ENCODE measurements around the gene CHDH.

CHDH gene

GRCh38 chr3:53830944-53831343, 15.3 kb downstream of the CHDH start:
- no peak overlapping the region for H3K27ac ChIP-seq (ENCODE audit: low read depth, low read length, poor library complexity, severe bottlenecking)
- no peaks in the 10 kb centered on the region for H3K9me2 ChIP-seq (ENCODE audit: low read depth, low read length)
- TF ChIP-seq EZH2 (IDR thresholded peaks at IDR 0.05; ENCODE audit: borderline replicate concordance, low read length) (no peak), CTCF (IDR thresholded peaks at IDR 0.05; ENCODE audit: low read length) (no peak)
- H3K4me1 ChIP-seq (ENCODE audit: insufficient read depth, low read length, severe bottlenecking): no peaks in the 10 kb centered on the region
- no peaks in the 10 kb centered on the region for H3F3A ChIP-seq (ENCODE audit: insufficient read depth, low read length)
- no peak overlapping the region for H3K4me3 ChIP-seq (ENCODE audit: low read depth, low read length, poor library complexity, severe bottlenecking)
- H3K27me3 ChIP-seq (ENCODE audit: insufficient read depth, low read length): no peaks in the 10 kb centered on the region
- H3K4me2 ChIP-seq (ENCODE audit: low read length): no peak overlapping the region
- H3K9me3 ChIP-seq (ENCODE audit: low read length): no peaks in the 10 kb centered on the region
- no peak overlapping the region for H3K9ac ChIP-seq (ENCODE audit: low read length)
- no peaks in the 10 kb centered on the region for H3K79me2 ChIP-seq (ENCODE audit: insufficient read depth, low read length)
- no peaks in the 10 kb centered on the region for H3K36me3 ChIP-seq (ENCODE audit: insufficient read depth, low read length)
- H4K20me1 ChIP-seq (ENCODE audit: insufficient read depth, low read length): no peaks in the 10 kb centered on the region
- H2AFZ ChIP-seq (ENCODE audit: low read length): no peak overlapping the region

GRCh38 chr3:53829605-53830004, 16.6 kb downstream of the CHDH start:
- no peaks in the 10 kb centered on the region for H3K79me2 ChIP-seq (ENCODE audit: insufficient read depth, low read length)

GRCh38 chr3:53828581-53828980, 17.6 kb downstream of the CHDH start:
- Histone ChIP-seq H3K36me3 (ENCODE audit: insufficient read depth, low read length) (no peaks in the 10 kb centered on the region), H3K4me3 (ENCODE audit: low read depth, low read length, poor library complexity, severe bottlenecking) (no peak overlapping the region), H2AFZ (ENCODE audit: low read length) (no peak overlapping the region), H3K27me3 (ENCODE audit: insufficient read depth, low read length) (no peaks in the 10 kb centered on the region), H3K27ac (ENCODE audit: low read depth, low read length, poor library complexity, severe bottlenecking) (no peak overlapping the region), H3K9ac (ENCODE audit: low read length) (no peak overlapping the region), H3K4me1 (ENCODE audit: insufficient read depth, low read length, severe bottlenecking) (no peaks in the 10 kb centered on the region), H3K4me2 (ENCODE audit: low read length) (no peak overlapping the region), H3K9me2 (ENCODE audit: low read depth, low read length) (no peaks in the 10 kb centered on the region), H3F3A (ENCODE audit: insufficient read depth, low read length) (no peaks in the 10 kb centered on the region), H4K20me1 (ENCODE audit: insufficient read depth, low read length) (no peaks in the 10 kb centered on the region), H3K79me2 (ENCODE audit: insufficient read depth, low read length) (no peaks in the 10 kb centered on the region), H3K9me3 (ENCODE audit: low read length) (no peaks in the 10 kb centered on the region)
- TF ChIP-seq EZH2 (IDR thresholded peaks at IDR 0.05; ENCODE audit: borderline replicate concordance, low read length): no peak
- no peak for TF ChIP-seq CTCF (IDR thresholded peaks at IDR 0.05; ENCODE audit: low read length)

More at GRCh38 chr3:53829605-53830004, 16.6 kb downstream of the CHDH start:
- Histone ChIP-seq H3K36me3 (ENCODE audit: insufficient read depth, low read length) (no peaks in the 10 kb centered on the region), H2AFZ (ENCODE audit: low read length) (no peak overlapping the region), H3K27ac (ENCODE audit: low read depth, low read length, poor library complexity, severe bottlenecking) (no peak overlapping the region), H3K9me2 (ENCODE audit: low read depth, low read length) (no peaks in the 10 kb centered on the region), H3K9ac (ENCODE audit: low read length) (no peak overlapping the region), H3K4me1 (ENCODE audit: insufficient read depth, low read length, severe bottlenecking) (no peaks in the 10 kb centered on the region), H3K4me2 (ENCODE audit: low read length) (no peak overlapping the region), H3K4me3 (ENCODE audit: low read depth, low read length, poor library complexity, severe bottlenecking) (no peak overlapping the region), H3F3A (ENCODE audit: insufficient read depth, low read length) (no peaks in the 10 kb centered on the region), H3K27me3 (ENCODE audit: insufficient read depth, low read length) (no peaks in the 10 kb centered on the region), H3K9me3 (ENCODE audit: low read length) (no peaks in the 10 kb centered on the region), H4K20me1 (ENCODE audit: insufficient read depth, low read length) (no peaks in the 10 kb centered on the region)
- TF ChIP-seq EZH2 (IDR thresholded peaks at IDR 0.05; ENCODE audit: borderline replicate concordance, low read length) (no peak), CTCF (IDR thresholded peaks at IDR 0.05; ENCODE audit: low read length) (no peak)
